Erythroblast (primary cell): ENCODE data around the gene LARGE1.

Experiments
- GATA1 ChIP-seq: IDR thresholded peaks from 2 replicates; pipeline ENCODE4 v1.6.1; 2011; ENCODE audit warnings: low read depth, mild to moderate bottlenecking, control low read depth, low read length, moderate library complexity
- POLR2A ChIP-seq: IDR thresholded peaks from 2 replicates; pipeline ENCODE4 v1.6.1; 2011; ENCODE audit warnings: mild to moderate bottlenecking, low read length

GRCh38 chr22:33564683-33565082, 355.6 kb downstream of the LARGE1 start:
- TF ChIP-seq POLR2A, result no peak
- no peak for TF ChIP-seq GATA1
